Ramos (cell line): ENCODE measurements around the gene TBX18.

Experiments
- in situ Hi-C: fragments of 300-500 bp; cut with MboI; formaldehyde crosslinking; loops from one replicate; pipeline ENCODE4 v1.14.3; 2022; ENCODE audit warnings: low sequenced_read_pairs; ENCODE audit not compliant: unreplicated experiment

The TBX18 gene

DNA sequence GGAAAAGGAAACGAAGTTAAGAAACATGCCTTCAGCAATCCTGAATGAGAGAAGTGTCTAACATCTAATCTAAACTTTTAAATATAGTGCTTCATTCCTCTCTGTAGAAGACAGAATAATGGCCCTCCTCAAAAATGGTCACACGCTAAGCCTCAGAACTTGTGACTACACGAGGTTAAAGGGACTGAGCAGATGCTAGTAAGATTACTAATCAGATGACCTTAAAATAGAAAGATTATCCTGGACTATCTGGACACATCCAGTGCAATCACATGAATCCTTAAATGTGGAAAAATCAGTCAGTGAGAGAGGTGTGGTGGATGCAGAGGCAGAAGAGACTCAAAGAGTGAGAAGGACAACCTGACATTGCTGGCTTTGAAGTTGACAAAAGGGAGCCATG is 126.1 kb downstream of the TBX18 start:
- in situ Hi-C loops, result no loop called here
